ENCODE data around the gene TMA7B.

Gene TMA7B

GRCh38 chr22:39994566-39995392 is 34.6 kb downstream of the TMA7B start, which contains the start of gene FAM83F:
FAM83F (plus strand) TSS chr22:39994954; CDS start chr22:39995043, 89 bp downstream.
- peaks cover 15% of the 10 kb centered on the region for H3K79me1 ChIP-seq (ENCODE audit: low read length)
- no peak within 1 kb of the TSS for H2AK5ac ChIP-seq (ENCODE audit: low read length)
- peaks cover 27% of the 10 kb centered on the region for H3K4me1 ChIP-seq (ENCODE audit: control insufficient read depth, low read depth, low read length)
- H3K18ac ChIP-seq (ENCODE audit: low read length), result peak within 1 kb of the TSS; percentile 93
- no peaks in the 10 kb centered on the region for H3K36me3 ChIP-seq (ENCODE audit: control insufficient read depth, insufficient read depth, low read length)
- H3K4ac ChIP-seq (ENCODE audit: low read depth, low read length), result peak within 1 kb of the TSS; percentile 75
- no peak within 1 kb of the TSS for H2BK5ac ChIP-seq (ENCODE audit: low read length)
- WGBS (ENCODE audit: extremely low coverage, insufficient coverage, low lambda C conversion rate), result no CpG with 5 or more reads among the region's 115 CpGs
- peak within 1 kb of the TSS; percentile 92 for H3K56ac ChIP-seq (ENCODE audit: low read length)
- H2BK15ac ChIP-seq (replicated peaks; ENCODE audit: low read depth), result no peak within 1 kb of the TSS
- peak within 1 kb of the TSS; percentile 79 for H3K4me2 ChIP-seq (ENCODE audit: low read length)
- H3K27me3 ChIP-seq (ENCODE audit: insufficient read depth, low read length, poor library complexity), result no peaks in the 10 kb centered on the region
- peak within 1 kb of the TSS; percentile 86 for H3K9ac ChIP-seq (ENCODE audit: low read length)
- H2BK120ac ChIP-seq (ENCODE audit: low read depth, low read length), result no peak within 1 kb of the TSS
- no peak within 1 kb of the TSS for H4K8ac ChIP-seq (ENCODE audit: low read depth, low read length)
- H3K27ac ChIP-seq (ENCODE audit: low read depth, low read length), result no peak within 1 kb of the TSS
- no peak within 1 kb of the TSS for H4K5ac ChIP-seq (ENCODE audit: low read length)
- H3K4me3 ChIP-seq (ENCODE audit: low read length), result peak within 1 kb of the TSS; percentile 59
- peaks cover 16% of the 10 kb centered on the region for H3K79me2 ChIP-seq (ENCODE audit: control insufficient read depth, insufficient read depth, low read length)
- DNase-seq, result peak; percentile 79
- H3K23ac ChIP-seq (ENCODE audit: low read length), result peak within 1 kb of the TSS; percentile 74

DNA sequence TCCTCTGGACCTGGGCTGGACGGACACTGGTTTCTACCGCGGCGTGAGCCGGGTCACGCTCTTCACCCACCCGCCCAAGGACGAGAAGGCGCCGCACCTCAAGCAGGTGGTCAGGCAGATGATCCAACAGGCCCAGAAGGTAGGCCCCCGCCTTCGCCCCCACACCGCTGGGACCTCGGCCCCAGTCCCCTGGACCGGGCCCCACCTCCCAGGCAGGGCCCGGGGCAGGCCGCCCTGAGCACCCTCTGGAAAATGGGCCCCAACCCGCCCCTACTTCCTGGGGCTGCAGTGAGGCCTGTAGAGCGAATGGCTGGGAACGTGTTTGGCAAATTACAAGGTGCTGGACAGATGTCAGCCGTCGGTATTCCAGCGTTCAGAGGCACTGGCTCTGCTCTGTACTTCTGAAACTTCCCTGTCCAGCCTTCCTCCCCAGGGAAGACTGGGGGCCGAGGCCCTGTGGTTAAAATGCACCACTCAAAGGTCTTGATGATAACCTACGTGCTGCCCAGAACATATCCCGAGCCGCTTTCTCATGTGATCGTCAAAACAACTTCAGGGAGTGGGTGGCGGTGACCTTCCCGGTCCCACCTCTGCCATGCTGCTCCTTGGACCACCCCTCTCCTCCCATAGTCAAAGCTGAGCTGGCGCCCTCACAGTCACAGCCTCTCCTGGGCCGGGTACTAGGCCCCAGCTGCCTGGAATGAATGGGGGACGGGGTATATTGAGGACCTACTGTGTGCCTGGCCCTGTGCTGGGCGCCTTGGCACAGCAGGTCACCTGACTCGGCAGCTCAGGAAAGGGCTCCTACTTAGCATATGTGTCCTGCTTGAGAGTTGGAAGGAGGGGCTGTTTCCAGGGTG is 35.4 kb downstream of the TMA7B start:
- no CpG with 5 or more reads among the region's 35 CpGs for WGBS (ENCODE audit: extremely low coverage, insufficient coverage, low lambda C conversion rate)
- H3K27me3 ChIP-seq (ENCODE audit: insufficient read depth, low read length, poor library complexity), result no peaks in the 10 kb centered on the region

GRCh38 chr22:39996732-39997131 is 36.5 kb downstream of the TMA7B start:
- Histone ChIP-seq H3K27ac (ENCODE audit: low read depth, low read length) (no peak overlapping the region), H3K4ac (ENCODE audit: low read depth, low read length) (no peak overlapping the region), H3K36me3 (ENCODE audit: control insufficient read depth, insufficient read depth, low read length) (no peaks in the 10 kb centered on the region), H3K79me1 (ENCODE audit: low read length) (peaks cover 21% of the 10 kb centered on the region), H3K18ac (ENCODE audit: low read length) (peak overlapping the region; percentile 28), H2AK5ac (ENCODE audit: low read length) (peak overlapping the region; percentile 23), H3K4me3 (ENCODE audit: low read length) (no peak overlapping the region), H2BK15ac (replicated peaks; ENCODE audit: low read depth) (no peak overlapping the region), H3K79me2 (ENCODE audit: control insufficient read depth, insufficient read depth, low read length) (peaks cover 24% of the 10 kb centered on the region), H3K4me1 (ENCODE audit: control insufficient read depth, low read depth, low read length) (peaks cover 38% of the 10 kb centered on the region), H4K8ac (ENCODE audit: low read depth, low read length) (no peak overlapping the region), H3K27me3 (ENCODE audit: insufficient read depth, low read length, poor library complexity) (no peaks in the 10 kb centered on the region), H3K23ac (ENCODE audit: low read length) (no peak overlapping the region), H3K9ac (ENCODE audit: low read length) (peak overlapping the region; percentile 24), H3K56ac (ENCODE audit: low read length) (peak overlapping the region; percentile 49), H4K5ac (ENCODE audit: low read length) (no peak overlapping the region), H3K4me2 (ENCODE audit: low read length) (peak overlapping the region; percentile 9), H2BK5ac (ENCODE audit: low read length) (no peak overlapping the region), H2BK120ac (ENCODE audit: low read depth, low read length) (no peak overlapping the region)
- DNase-seq, result no peak
- no CpG with 5 or more reads among the region's 3 CpGs for WGBS (ENCODE audit: extremely low coverage, insufficient coverage, low lambda C conversion rate)

More for the DNA sequence above, 35.4 kb downstream of the TMA7B start:
- Histone ChIP-seq H3K79me2 (ENCODE audit: control insufficient read depth, insufficient read depth, low read length) (peaks cover 22% of the 10 kb centered on the region), H3K56ac (ENCODE audit: low read length) (peak overlapping the region; percentile 92), H2BK120ac (ENCODE audit: low read depth, low read length) (no peak overlapping the region), H3K4me3 (ENCODE audit: low read length) (peak overlapping the region; percentile 59), H3K79me1 (ENCODE audit: low read length) (peaks cover 19% of the 10 kb centered on the region), H3K9ac (ENCODE audit: low read length) (peak overlapping the region; percentile 86), H2AK5ac (ENCODE audit: low read length) (no peak overlapping the region), H2BK15ac (replicated peaks; ENCODE audit: low read depth) (no peak overlapping the region), H4K8ac (ENCODE audit: low read depth, low read length) (no peak overlapping the region), H2BK5ac (ENCODE audit: low read length) (no peak overlapping the region), H3K4me1 (ENCODE audit: control insufficient read depth, low read depth, low read length) (peaks cover 32% of the 10 kb centered on the region), H3K23ac (ENCODE audit: low read length) (peak overlapping the region; percentile 74), H3K4ac (ENCODE audit: low read depth, low read length) (peak overlapping the region; percentile 75), H3K27ac (ENCODE audit: low read depth, low read length) (no peak overlapping the region), H3K4me2 (ENCODE audit: low read length) (peak overlapping the region; percentile 79), H4K5ac (ENCODE audit: low read length) (no peak overlapping the region), H3K18ac (ENCODE audit: low read length) (peak overlapping the region; percentile 93), H3K36me3 (ENCODE audit: control insufficient read depth, insufficient read depth, low read length) (no peaks in the 10 kb centered on the region)
- peak; percentile 35 for DNase-seq

GRCh38 chr22:39997421-39997820 is 37.2 kb downstream of the TMA7B start:
- Histone ChIP-seq H3K23ac (ENCODE audit: low read length) (no peak overlapping the region), H3K4me1 (ENCODE audit: control insufficient read depth, low read depth, low read length) (peaks cover 43% of the 10 kb centered on the region), H3K36me3 (ENCODE audit: control insufficient read depth, insufficient read depth, low read length) (no peaks in the 10 kb centered on the region), H3K4me3 (ENCODE audit: low read length) (no peak overlapping the region), H4K5ac (ENCODE audit: low read length) (no peak overlapping the region), H2AK5ac (ENCODE audit: low read length) (peak overlapping the region; percentile 97), H3K27me3 (ENCODE audit: insufficient read depth, low read length, poor library complexity) (no peaks in the 10 kb centered on the region), H3K4ac (ENCODE audit: low read depth, low read length) (peak overlapping the region; percentile 56), H2BK120ac (ENCODE audit: low read depth, low read length) (no peak overlapping the region), H3K79me2 (ENCODE audit: control insufficient read depth, insufficient read depth, low read length) (peaks cover 25% of the 10 kb centered on the region), H3K56ac (ENCODE audit: low read length) (peak overlapping the region; percentile 80), H3K18ac (ENCODE audit: low read length) (no peak overlapping the region), H3K4me2 (ENCODE audit: low read length) (no peak overlapping the region), H4K8ac (ENCODE audit: low read depth, low read length) (no peak overlapping the region), H3K9ac (ENCODE audit: low read length) (peak overlapping the region; percentile 54), H2BK5ac (ENCODE audit: low read length) (peak overlapping the region; percentile 64), H2BK15ac (replicated peaks; ENCODE audit: low read depth) (no peak overlapping the region), H3K79me1 (ENCODE audit: low read length) (peaks cover 23% of the 10 kb centered on the region), H3K27ac (ENCODE audit: low read depth, low read length) (no peak overlapping the region)
- no CpG with 5 or more reads among the region's 3 CpGs for WGBS (ENCODE audit: extremely low coverage, insufficient coverage, low lambda C conversion rate)
- DNase-seq, result no peak

DNA sequence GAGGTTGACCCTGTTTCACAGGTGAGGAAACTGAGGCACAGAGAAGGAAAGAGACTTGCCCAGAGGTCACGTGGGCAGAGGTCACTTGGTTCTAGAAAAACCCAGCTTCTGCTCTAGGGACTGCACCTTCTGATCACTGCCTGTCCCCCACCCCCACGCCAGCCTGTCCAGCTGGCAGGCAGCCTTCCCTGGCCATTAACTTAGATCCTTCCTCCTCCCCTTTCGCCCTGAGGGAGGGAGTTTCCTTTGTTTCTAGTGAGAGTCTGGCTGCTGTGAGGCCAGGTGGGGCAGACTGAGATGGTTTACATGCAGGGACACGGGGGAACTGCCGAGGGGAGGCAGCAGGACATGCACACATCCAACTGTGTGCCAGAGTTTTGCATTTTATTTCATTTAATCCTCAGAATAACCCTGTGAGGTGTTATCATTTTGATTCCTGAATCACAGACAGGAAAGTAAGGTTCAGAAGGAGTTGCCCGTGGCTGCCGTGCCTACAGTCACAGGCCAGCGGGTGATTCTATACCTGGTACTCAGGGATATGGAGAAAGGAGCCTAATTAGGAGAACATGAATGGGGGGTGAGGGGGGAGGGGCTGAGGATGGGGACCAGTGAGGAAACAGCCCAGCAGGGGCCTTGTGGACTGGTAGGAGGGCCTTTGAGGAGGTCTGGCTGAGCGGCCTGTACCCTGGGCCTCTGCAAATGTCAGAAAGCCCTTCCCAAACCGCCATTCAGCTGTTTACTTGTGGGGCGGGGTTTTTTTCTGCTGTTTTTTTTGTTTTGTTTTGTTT is 37.9 kb downstream of the TMA7B start:
- Histone ChIP-seq H3K4ac (ENCODE audit: low read depth, low read length) (peak overlapping the region; percentile 56), H4K8ac (ENCODE audit: low read depth, low read length) (no peak overlapping the region), H4K5ac (ENCODE audit: low read length) (no peak overlapping the region), H3K4me2 (ENCODE audit: low read length) (peak overlapping the region; percentile 34), H3K56ac (ENCODE audit: low read length) (peak overlapping the region; percentile 80), H2BK5ac (ENCODE audit: low read length) (peak overlapping the region; percentile 64), H3K27ac (ENCODE audit: low read depth, low read length) (peak overlapping the region; percentile 73), H2BK120ac (ENCODE audit: low read depth, low read length) (no peak overlapping the region), H3K36me3 (ENCODE audit: control insufficient read depth, insufficient read depth, low read length) (no peaks in the 10 kb centered on the region), H3K79me1 (ENCODE audit: low read length) (peaks cover 27% of the 10 kb centered on the region), H3K18ac (ENCODE audit: low read length) (peak overlapping the region; percentile 45), H3K79me2 (ENCODE audit: control insufficient read depth, insufficient read depth, low read length) (peaks cover 30% of the 10 kb centered on the region), H3K27me3 (ENCODE audit: insufficient read depth, low read length, poor library complexity) (no peaks in the 10 kb centered on the region), H2BK15ac (replicated peaks; ENCODE audit: low read depth) (no peak overlapping the region), H2AK5ac (ENCODE audit: low read length) (peak overlapping the region; percentile 97), H3K23ac (ENCODE audit: low read length) (no peak overlapping the region), H3K4me3 (ENCODE audit: low read length) (no peak overlapping the region), H3K9ac (ENCODE audit: low read length) (peak overlapping the region; percentile 54), H3K4me1 (ENCODE audit: control insufficient read depth, low read depth, low read length) (peaks cover 45% of the 10 kb centered on the region)
- WGBS (ENCODE audit: extremely low coverage, insufficient coverage, low lambda C conversion rate), result no CpG with 5 or more reads among the region's 11 CpGs
- DNase-seq, result peak; percentile 92
